BE2C (cell line): ENCODE measurements around the gene LRRC8C.
"Not testable (repeated sequence)": the region's sequence is repeated elsewhere in the genome, so short reads cannot be mapped to it uniquely, and the experiment has no call there.

ENCODE experiments used
- DNase-seq: peaks from one replicate; pipeline ENCODE4 v3.0.0-alpha.2; 2020
- H3K27me3 ChIP-seq: fragments of 250-450 bp; sonication (Bioruptor Pico); 2 replicates; pipeline ENCODE4 v1.5.1; 2020; ENCODE audit warnings: mild to moderate bottlenecking
- H3K36me3 ChIP-seq: fragments of 250-450 bp; sonication (Bioruptor Pico); 2 replicates; pipeline ENCODE4 v1.5.1; 2020; ENCODE audit warnings: mild to moderate bottlenecking
- H3K4me1 ChIP-seq: fragments of 250-450 bp; sonication (Bioruptor Pico); 2 replicates; pipeline ENCODE4 v1.5.1; 2020
- H3K4me3 ChIP-seq: 2 replicates; pipeline ENCODE4 v1.5.1; 2011; ENCODE audit warnings: low read depth, low read length
- H3K9me3 ChIP-seq: fragments of 250-450 bp; sonication (Bioruptor Pico); 2 replicates; pipeline ENCODE4 v1.5.1; 2020
- TF ChIP-seq, protein P1 (sequence below): IDR thresholded peaks from 2 replicates; pipeline ENCODE4 v1.5.1; 2012; ENCODE audit warnings: mild to moderate bottlenecking, low read depth, low read length

Gene LRRC8C

GRCh38 chr1:89629146-89629545 is 3.8 kb upstream of the LRRC8C start:
- TF ChIP-seq, protein P1, sequence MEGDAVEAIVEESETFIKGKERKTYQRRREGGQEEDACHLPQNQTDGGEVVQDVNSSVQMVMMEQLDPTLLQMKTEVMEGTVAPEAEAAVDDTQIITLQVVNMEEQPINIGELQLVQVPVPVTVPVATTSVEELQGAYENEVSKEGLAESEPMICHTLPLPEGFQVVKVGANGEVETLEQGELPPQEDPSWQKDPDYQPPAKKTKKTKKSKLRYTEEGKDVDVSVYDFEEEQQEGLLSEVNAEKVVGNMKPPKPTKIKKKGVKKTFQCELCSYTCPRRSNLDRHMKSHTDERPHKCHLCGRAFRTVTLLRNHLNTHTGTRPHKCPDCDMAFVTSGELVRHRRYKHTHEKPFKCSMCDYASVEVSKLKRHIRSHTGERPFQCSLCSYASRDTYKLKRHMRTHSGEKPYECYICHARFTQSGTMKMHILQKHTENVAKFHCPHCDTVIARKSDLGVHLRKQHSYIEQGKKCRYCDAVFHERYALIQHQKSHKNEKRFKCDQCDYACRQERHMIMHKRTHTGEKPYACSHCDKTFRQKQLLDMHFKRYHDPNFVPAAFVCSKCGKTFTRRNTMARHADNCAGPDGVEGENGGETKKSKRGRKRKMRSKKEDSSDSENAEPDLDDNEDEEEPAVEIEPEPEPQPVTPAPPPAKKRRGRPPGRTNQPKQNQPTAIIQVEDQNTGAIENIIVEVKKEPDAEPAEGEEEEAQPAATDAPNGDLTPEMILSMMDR, result no peak
- Histone ChIP-seq H3K4me1 (no peaks in the 10 kb centered on the region), H3K4me3 (no peak overlapping the region)

DNA sequence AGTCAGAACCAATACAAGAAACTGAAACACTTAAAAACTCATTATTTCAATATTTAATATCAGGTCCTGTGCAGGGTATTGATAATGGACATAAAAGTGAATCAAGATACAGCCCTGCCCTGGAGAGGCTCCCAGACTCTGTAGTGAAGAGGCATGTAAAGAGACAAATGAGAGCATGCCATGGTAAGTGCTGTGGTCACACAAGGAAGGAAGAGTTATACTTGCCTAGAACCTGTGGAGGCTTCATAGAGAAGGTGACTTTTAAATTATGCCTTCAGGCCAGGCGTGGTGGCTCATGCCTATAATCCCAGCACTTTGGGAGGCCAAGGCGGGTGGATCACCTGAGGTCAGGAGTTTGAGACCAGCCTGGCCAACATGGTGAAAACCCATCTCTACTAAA is 3.3 kb upstream of the LRRC8C start:
- not testable (repeated sequence) for H3K36me3 ChIP-seq, H3K27me3 ChIP-seq, H3K4me1 ChIP-seq, H3K9me3 ChIP-seq, H3K4me3 ChIP-seq, DNase-seq

More at GRCh38 chr1:89629146-89629545, 3.8 kb upstream of the LRRC8C start:
- DNase-seq, result no peak
- Histone ChIP-seq H3K9me3 (no peaks in the 10 kb centered on the region), H3K27me3 (no peaks in the 10 kb centered on the region), H3K36me3 (no peaks in the 10 kb centered on the region)

- TF ChIP-seq, protein P1, result no peak
- Histone ChIP-seq H3K4me3 (no peak overlapping the region), H3K9me3 (no peaks in the 10 kb centered on the region), H3K36me3 (no peaks in the 10 kb centered on the region), H3K27me3 (no peaks in the 10 kb centered on the region), H3K4me1 (no peaks in the 10 kb centered on the region)
- DNase-seq, result no peak
Observed at GRCh38 chr1:89630048-89630447, 2.9 kb upstream of the LRRC8C start.

DNA sequence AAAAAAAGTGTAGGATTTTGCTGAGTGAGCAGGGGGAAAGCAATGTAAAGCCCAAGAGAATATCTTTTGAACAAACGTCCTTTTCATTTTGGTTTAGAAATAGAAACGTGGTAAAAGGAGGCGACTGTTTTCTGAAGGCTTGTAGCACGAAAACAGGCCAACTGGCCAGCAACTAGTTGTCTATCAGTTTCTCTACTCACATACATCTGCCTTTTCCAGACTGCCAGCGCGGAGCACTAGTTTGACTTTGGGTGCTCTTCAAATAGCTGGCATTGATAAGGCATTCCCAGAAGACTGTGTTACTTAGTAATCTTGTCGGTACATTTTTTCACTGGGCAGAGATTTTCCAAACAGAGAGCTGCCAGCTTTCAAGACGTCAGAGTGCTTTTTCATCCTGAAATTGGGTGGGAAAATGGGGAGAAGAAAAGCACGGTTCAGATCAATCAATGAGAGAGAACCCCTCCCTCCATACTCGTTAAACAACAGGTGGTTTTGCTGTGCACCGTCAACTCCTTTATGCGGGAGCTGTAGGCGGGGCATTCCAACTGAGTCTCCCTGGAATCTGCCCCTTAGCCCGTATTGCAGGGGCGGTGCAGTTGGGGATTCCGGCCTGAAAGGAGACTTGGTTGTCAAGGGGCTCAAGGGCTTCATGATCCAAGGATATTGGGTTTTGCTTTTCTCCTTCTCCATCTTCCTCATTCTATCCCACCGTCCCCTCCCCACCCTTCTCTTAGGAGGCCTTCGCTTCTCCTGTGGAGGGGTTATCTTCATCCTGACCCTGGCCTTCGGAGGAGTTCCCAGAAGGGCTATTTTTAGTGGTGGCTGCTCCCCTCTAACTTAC is 884 bp upstream of the LRRC8C start:
- Histone ChIP-seq H3K4me3 (peak overlapping the region; percentile 71), H3K27me3 (no peaks in the 10 kb centered on the region), H3K36me3 (no peaks in the 10 kb centered on the region), H3K9me3 (no peaks in the 10 kb centered on the region), H3K4me1 (peaks cover 4% of the 10 kb centered on the region; the same call in 1 of the 2 replicates)
- DNase-seq, result no peak
- TF ChIP-seq, protein P1, result no peak

DNA sequence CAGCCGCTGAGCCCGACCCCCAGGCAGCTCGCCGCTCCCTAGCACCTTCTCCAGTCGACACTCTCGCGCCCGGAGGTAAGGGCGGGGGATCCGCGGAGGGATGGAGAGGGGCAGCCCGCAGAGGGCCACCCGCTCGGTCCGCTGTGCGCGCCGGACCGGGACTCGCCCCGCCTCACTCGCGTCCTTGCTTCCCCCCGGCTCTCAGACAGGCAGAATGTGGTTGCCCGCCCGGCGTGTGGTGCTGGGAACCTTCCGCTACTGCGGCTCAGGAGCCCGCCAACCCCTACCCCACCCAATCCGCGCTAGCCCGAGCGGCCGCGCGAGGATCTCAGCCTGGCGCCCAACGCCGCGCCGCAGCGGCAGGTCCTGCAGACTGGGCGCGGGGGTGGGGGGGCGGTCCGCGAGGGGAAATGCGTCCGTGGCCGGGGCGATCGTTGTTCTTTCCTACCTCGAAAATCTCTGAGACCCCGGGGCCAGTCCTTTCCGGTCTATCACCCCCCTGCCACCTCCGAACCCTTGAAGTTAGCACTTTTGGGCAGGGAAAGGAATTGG is 404 bp downstream of the LRRC8C start:
- no peaks in the 10 kb centered on the region for H3K9me3 ChIP-seq
- H3K4me3 ChIP-seq, result peak overlapping the region; percentile 74
- TF ChIP-seq, protein P1, result no peak
- peaks cover 4% of the 10 kb centered on the region; the same call in 1 of the 2 replicates for H3K4me1 ChIP-seq
- H3K36me3 ChIP-seq, result no peaks in the 10 kb centered on the region
- DNase-seq, result peak; percentile 63
- H3K27me3 ChIP-seq, result no peaks in the 10 kb centered on the region

- peaks cover 4% of the 10 kb centered on the region; the same call in 1 of the 2 replicates for H3K4me1 ChIP-seq
- no peaks in the 10 kb centered on the region for H3K27me3 ChIP-seq
- peak overlapping the region; percentile 74 for H3K4me3 ChIP-seq
- TF ChIP-seq, protein P1, result no peak
- no peaks in the 10 kb centered on the region for H3K36me3 ChIP-seq
- H3K9me3 ChIP-seq, result no peaks in the 10 kb centered on the region
- DNase-seq, result peak; percentile 6
Observed at GRCh38 chr1:89633800-89634625, 1.1 kb downstream of the LRRC8C start.
